Activated CD4-positive, CD25-positive, alpha-beta regulatory T cell treated with anti-CD3 and anti-CD28 coated beads, Interleukin-2, amount 50 U/mL, for 72 hours (primary cell): ENCODE results near the gene PIEZO2.
"Not testable (repeated sequence)": the region's sequence is repeated elsewhere in the genome, so short reads cannot be mapped to it uniquely, and the experiment has no call there.

Experiments used
- DNase-seq: peaks from one replicate; pipeline ENCODE4 v3.0.0; 2021

PIEZO2 gene

GRCh38 chr18:11148680-11149440 is 509 bp downstream of the PIEZO2 start:
- DNase-seq = no peak

GRCh38 chr18:11147962-11148679 is 1.2 kb downstream of the PIEZO2 start:
- no peak for DNase-seq

- no peak for DNase-seq
Observed at GRCh38 chr18:11147371-11147951, 1.9 kb downstream of the PIEZO2 start.

- no peak for DNase-seq
Observed at GRCh38 chr18:11146947-11147345, 2.4 kb downstream of the PIEZO2 start.

DNA sequence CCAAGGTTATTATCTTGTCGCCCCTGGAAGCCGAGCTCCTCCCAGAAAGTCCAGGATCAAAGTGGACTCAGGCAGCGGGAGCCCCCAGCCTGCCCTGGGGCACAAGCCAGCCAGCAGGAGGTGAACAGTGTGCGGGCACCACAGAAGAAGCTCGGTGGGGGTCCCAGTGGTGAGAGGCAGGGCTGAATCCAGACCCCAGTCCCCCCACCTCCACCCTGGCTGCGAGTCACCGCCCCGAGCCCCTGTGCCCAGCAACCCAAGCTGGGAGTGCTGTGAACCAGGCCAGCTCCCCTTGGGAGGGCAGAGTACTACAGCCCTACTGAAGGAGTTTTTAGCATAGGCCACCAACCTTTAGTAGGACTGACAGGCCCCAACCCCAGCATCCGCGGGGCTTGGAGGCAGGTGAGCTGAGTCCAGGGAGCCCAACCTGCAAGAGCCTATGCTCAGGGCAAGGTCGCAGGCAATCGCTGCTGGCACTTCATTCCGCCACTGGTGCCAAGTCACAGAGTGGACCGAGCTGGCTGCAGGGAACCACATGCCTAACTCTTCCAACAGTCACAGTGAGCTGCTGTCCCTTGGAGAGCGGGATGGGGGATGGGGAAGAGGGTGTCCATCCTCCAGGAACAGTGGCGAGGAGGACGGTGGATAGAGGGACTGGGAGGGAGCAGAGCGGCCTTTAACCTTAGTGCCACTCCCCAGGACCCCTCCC is 3.0 kb downstream of the PIEZO2 start:
- DNase-seq = no peak

DNA sequence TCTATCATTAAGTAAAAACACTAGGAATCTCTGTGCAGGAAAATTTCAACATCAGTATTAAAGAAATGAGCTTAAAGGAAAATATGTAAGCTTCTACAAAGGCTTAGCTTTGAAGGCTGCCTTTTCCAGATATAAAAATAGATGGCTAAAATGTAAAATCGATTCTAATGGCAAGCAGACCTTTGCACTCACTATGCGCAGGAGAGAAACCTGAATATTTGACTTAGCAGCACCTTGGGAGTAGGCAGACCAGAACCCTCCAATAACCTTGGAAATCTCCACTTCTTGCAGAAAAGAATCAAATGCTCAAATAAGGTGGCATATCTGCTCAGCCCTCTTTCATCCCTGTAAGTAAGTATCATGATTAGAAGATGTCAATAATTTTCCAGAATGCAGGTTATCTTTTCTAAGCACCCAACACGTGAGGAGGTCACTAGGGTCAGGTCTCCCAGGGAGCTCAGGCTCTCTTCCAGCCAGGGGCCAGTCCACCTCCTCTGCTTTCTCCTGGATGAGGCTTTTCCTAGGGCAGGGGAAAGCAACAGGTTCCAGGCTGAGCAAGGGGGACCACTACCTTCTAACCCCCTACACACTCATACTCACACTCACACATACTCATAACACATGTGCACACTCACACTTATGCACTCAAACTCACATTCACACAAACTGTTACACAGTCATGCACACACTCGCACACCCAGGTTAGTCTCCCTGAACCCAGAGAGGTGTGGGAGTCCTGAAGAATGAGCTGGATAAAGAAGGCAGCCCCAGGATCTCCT is 3.8 kb downstream of the PIEZO2 start:
- DNase-seq = no peak

- DNase-seq = no peak
Observed at GRCh38 chr18:11137400-11137799, 12.0 kb downstream of the PIEZO2 start.

GRCh38 chr18:11136241-11136640 is 13.1 kb downstream of the PIEZO2 start:
- DNase-seq = no peak

DNA sequence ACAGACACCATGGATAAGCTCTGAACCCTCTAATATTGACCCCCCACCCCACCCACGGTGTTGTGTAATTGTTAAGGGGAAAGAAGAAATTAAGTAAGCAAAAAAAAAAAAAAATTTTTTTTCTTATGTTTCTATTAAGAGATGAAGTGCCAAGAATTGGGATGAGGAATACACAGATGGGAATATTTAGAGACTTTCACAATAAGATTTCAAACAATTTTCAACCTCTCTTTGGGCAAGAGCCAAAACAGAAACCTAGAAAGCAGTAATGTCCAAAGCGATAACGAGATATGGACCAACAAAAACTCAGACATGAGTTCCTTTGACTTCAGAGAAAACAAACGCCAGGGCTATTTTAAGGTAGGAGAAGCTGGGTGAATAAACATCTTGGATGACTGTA is 14.4 kb downstream of the PIEZO2 start:
- DNase-seq = no peak

GRCh38 chr18:11129059-11129458 is 20.3 kb downstream of the PIEZO2 start:
- DNase-seq = not testable (repeated sequence)

GRCh38 chr18:11125492-11126315 is 23.7 kb downstream of the PIEZO2 start:
- no peak for DNase-seq

DNA sequence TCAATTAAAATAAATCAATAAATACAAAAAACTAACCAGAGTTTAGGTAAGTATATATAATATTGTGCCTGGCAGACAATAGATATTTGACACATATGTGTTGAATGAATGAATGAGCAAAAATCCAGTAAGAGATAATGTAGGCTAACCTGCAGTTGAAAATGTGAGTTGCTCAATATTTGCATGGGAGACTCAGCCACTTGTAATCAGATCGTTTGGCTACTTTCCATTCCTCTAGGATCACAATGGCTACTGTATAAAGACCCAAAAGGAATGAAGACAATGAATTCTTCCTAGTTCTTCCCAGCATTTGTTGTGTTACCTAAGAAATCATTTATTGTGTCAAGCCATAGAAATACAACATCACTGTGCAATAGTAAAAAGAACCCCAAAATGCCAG is 25.3 kb downstream of the PIEZO2 start:
- DNase-seq = no peak

DNA sequence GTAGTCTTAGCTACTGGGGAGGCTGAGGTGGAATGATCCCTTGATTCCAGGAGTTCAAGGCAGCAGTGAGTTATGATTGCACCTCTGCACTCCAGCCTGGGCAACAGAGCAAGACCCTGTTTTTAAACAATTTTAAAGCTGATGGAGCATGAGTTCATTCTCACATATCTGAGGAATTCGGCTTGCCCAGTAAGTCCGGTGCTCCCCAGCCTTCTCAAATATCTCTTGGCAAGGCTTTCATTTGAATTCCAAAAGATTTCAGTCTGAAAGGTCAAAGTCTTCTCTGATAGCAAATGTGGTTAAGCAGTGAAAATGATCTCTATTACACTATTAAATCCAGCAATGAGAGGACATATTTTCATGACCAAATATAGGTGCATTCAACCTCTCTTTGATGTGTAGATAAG is 27.9 kb downstream of the PIEZO2 start:
- no peak for DNase-seq

- DNase-seq = no peak
Observed at GRCh38 chr18:11119959-11120587, 29.3 kb downstream of the PIEZO2 start.

- no peak for DNase-seq
Observed at GRCh38 chr18:11119550-11119949, 29.8 kb downstream of the PIEZO2 start.

GRCh38 chr18:11118051-11118766 is 31.2 kb downstream of the PIEZO2 start:
- DNase-seq = no peak

- DNase-seq = no peak
Observed at GRCh38 chr18:11115276-11115675, 34.1 kb downstream of the PIEZO2 start.

GRCh38 chr18:11114653-11115052 is 34.7 kb downstream of the PIEZO2 start:
- no peak for DNase-seq

- DNase-seq = no peak
Observed at GRCh38 chr18:11113937-11114336, 35.4 kb downstream of the PIEZO2 start.

GRCh38 chr18:11113046-11113548 is 36.3 kb downstream of the PIEZO2 start:
- no peak for DNase-seq
